LNCAP (cell line): ENCODE results near the gene ID2.

ENCODE experiments used
- CTCF ChIP-seq: fragments of 450-650 bp; IDR thresholded peaks from 2 replicates; pipeline ENCODE4 v1.5.1; 2017; ENCODE audit warnings: mild to moderate bottlenecking

The ID2 gene

GRCh38 chr2:8699839-8700238, 18.0 kb downstream of the ID2 start:
- no peak for TF ChIP-seq CTCF

- no peak for TF ChIP-seq CTCF
Measured at GRCh38 chr2:8701681-8702379, 20.0 kb downstream of the ID2 start.

- no peak for TF ChIP-seq CTCF
Measured at GRCh38 chr2:8704906-8705305, 23.1 kb downstream of the ID2 start.

- TF ChIP-seq CTCF = no peak
Measured at GRCh38 chr2:8709611-8710010, 27.8 kb downstream of the ID2 start.

GRCh38 chr2:8710951-8711350, 29.1 kb downstream of the ID2 start:
- TF ChIP-seq CTCF = no peak

- TF ChIP-seq CTCF = no peak
Measured at GRCh38 chr2:8714283-8714682, 32.4 kb downstream of the ID2 start.

- TF ChIP-seq CTCF = no peak
Measured at GRCh38 chr2:8714971-8715370, 33.1 kb downstream of the ID2 start.

GRCh38 chr2:8719528-8719927, 37.7 kb downstream of the ID2 start:
- TF ChIP-seq CTCF = no peak
